ENCODE results near the gene SMPD3.

Gene SMPD3

DNA sequence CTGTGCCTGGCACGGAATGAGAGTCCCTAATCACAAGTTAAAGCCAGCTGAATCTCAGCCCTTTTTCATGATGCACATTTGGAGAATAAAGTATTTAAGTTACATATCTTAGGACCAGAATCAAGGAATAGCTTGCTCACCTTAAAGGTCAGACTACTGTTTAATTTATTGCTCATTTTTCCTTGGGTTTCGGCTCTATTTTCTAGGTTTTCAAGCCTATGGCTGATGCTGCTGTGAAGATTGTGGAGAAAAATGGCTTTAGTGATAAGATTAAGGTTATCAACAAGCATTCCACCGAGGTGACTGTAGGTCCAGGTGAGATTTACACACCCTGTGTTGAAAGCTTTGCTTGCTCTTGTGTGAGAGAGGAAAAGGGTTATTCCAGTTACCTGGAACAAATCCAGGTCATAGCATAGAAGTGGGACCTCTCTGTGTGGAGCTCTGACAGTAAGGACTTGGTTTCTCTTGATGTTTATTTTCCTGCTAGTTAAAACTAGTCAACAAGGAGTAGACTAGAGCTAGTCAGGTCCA lies 119.4 kb downstream of the SMPD3 start:
- no peak for DNase-seq (ENCODE audit: low spot score)

DNA sequence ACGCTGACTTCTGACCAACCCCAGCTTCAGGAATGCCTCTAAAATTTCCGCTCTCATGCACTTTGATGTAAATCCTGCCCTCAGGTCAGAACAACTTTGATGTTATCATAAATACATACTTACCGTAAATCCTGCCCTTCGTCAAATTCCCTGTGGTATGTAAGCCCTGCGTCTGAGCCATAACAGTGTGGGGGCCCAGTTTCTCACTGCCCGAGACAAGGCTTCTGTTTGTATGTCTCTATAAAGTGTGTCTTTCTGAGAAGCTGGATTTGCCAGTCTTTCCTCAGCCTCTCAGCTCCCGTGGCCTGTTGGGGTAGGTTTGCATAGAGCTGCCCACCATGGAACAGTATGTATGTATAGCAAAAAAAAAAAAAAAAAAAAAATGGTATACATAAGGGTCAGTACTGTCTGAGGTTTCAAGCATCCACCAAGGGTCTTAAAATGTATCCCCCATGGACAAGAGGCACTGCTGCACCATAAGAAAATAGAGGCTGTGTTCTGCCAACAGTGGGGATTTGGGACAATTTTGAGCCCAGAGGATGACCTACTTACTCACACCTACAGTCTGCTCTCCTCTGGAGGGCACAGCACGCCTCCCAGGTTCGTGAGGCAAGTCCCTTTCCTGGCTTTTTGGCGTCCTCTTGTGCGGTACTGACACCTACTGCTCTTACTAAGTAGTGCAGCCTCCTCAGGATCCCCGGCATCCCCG lies 120.0 kb downstream of the SMPD3 start:
- peak; percentile 94 for DNase-seq (ENCODE audit: low spot score)

DNA sequence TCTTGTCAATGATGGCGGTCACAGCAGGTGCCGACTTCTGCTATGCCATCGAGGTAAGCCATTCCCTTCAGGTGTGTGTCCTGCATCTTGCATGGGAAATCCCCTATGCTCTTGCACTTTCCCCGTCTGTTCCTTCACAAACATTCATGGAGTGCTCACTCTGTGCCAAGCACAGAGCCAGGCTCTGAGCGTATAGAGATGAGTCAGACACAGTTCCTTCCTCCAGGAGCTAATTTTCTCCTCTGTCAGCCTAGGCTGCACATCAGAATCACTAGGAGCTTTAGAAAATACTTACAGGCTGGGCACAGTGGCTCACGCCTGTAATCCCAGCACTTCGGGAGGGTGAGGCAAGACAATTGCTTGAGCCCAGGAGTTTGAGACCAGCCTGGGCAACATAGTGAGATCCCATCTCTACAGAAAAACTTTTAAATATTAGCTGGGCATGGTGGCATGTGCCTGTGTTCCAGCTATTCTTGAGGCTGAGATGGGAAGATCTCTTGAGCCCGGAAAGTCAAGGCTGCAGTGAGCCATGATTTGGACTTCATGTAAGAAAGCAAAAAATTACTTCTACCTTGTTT lies 123.4 kb downstream of the SMPD3 start:
- no peak for DNase-seq (ENCODE audit: low spot score)

DNA sequence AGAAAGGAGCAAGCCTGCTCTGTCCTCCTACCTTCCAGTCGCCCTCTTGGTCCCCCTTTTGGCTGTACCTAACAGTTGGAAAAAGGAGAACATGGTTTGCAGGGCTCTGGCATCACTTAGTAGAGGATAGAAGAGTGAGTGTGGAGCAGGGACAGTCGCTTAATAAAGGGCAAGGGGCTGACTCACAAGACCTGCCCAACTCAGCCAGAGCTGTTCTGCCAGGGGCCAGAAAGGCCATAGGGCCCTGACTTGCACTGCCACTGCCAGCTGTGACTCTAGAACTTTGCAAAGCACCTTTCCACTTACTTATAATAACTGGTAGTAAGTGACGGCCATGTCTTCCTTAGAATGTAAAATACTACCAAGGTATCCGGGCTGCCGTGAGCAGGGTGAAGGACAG lies 124.0 kb downstream of the SMPD3 start:
- no peak for DNase-seq (ENCODE audit: low spot score)

DNA sequence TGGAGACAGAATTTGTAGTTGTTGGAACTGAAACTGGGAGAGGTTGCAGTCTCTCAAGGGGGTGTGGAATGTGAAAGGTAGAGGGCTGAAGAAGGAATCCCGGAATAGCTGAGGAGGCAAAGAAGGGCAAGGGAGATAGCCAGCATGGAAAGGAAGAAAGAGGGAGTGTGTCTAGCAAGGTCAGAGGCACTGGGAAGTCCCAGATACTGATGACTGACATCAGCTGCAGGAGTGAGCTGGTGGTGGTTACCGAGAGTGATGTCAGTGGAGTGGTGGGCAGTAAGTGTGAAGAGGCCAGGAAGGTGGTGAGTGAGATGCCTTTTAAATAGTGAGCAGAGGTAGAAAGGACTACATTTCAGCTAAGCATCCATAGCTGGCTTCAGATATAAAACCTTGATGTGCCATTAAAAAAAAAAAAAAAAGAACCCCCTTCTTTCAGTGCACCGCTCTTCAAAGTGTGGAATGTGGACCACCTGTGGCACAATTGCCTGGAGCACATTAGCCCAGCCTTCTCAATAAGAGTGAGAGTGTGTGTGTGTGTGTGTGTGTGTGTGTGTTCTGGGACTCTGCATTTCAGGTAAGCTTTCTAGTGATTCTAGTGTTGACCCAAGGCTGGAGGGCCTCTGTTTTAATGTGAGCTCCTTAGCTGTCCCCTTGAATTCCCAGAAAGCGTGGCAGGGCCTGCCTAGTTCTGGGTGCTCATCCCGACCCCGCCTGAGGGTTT lies 129.0 kb downstream of the SMPD3 start:
- DNase-seq (ENCODE audit: low spot score): no peak

DNA sequence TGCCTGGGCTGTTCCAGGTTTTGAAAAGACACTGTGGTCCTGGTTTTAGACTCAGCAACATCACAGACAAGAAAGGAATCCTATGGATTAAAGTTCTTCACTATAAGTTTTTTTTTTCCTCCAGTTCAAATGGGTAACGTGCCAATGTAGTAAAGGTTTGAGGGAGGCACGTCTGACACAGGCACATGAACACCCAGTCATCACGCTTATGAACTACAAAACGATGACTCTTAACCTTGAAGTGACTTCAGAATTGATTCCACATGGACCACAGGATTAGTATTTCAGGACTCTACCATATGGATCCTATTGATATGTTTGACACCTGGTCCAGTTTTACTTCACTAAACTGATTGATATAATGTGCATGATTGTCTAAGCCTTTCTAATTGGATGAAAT lies 135.2 kb downstream of the SMPD3 start:
- DNase-seq (ENCODE audit: low spot score): no peak

DNA sequence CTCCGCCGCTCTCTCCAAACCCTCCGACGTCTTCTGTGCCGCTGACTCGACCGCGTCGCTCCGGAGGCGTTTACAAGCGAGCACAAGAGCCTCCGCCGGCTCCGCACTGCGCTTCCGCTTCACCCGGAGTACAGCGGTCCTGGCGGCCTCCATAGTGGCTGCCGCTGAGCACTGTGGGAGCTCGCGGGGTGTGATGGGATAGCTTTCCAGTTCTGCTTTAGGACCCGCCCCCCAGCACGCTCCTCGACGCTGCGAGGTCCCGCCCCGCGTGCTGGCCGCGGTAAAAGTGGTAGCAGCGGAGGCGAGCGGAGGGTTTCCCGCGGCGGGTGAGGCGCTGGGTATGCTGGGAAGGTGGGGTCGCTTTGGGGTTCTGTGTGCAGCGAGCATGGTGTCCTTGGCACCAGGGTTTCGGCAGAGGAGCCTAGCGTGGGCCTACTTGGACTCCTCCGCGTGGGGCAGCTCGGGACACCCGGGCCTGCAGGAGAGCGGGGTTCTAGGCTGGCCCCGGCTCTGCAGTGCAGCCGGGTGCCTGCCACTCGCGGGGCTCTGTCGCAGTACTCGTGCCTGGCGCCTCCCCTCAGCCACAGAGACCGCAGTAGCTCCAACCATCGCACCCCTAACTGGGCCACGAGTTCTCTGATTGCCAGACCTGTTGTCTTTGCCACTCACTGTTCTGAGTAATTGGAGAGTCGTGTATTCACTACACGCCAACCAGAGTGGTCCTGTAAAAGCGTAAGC lies 137.4 kb downstream of the SMPD3 start, which contains the start of the genes PRMT7 and SLC7A6OS:
Gene PRMT7, plus strand, starts transcription at position 246 of the 738 bp plus-strand sequence. CDS start 4,961 bp downstream, outside the sequence.
Gene SLC7A6OS, minus strand, starts transcription at position 173 of the 738 bp plus-strand sequence. Its CDS starts 20 bp downstream, at position 153.
- DNase-seq (ENCODE audit: low spot score): peak; percentile 94

DNA sequence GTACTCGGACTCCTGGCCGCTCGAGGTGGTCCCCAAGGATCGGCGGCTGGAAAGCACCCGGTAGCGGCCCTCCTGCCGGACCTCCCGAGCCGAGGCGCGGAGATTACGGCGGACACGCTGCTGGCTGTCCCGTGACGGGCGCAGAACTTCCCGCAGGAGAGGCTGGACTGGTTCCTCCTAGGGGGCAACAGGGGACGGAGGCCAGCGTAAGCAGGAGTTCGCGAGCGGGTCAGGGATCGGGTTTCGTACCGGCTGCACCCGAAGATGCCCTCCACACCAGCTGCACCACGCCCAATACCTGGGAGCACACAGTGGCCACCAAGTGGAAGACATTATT lies 137.9 kb downstream of the SMPD3 start:
- DNase-seq (ENCODE audit: low spot score): no peak

DNA sequence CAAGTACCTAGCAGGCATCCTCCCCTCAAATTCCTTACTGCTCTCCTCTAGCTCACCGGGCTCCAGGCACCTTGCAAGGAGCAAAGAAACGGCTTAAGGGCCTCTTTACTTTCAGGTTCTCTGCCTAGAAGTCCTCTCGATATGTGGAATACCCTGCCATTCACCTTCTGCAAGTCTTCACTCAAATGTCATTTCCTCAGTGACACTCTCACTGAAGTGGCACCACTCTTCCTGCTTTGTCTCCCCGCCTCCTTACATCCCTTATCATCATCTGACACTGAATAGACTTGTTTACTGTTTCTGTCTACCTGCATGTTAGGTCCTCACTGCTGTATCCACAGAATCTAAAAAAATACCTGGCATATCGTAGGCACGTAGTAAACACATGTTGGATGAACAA lies 138.5 kb downstream of the SMPD3 start:
- no peak for DNase-seq (ENCODE audit: low spot score)
